Measurements from ENCODE around the gene MPZ.
"Not testable (repeated sequence)": the region's sequence is repeated elsewhere in the genome, so short reads cannot be mapped to it uniquely, and the experiment has no call there.

MPZ gene

GRCh38 chr1:161309868-161310267 lies at the start of gene MPZ:
Gene MPZ, minus strand, starts transcription at chr1:161309968. Its CDS starts 63 bp downstream, at chr1:161309905.
- no peak for DNase-seq (ENCODE audit: low read depth)

DNA sequence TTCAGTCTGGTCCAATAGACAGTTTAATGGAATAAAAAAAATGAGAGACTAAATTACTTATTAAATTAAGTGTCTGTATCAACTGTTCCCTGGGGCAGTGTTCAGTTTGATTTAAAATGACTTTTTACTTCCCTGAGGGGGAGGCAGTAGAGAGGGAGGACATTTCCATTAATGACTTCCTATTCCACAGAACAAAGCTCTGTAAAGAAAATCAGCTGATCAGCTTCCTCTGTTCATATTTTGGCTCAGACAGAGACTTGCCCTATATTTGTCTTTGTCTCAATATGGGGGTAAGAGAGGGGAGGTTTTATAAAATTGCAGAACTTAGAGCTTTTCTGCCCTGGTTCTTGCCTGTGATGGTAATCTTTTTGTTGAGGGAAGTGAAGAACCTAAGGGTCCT lies 49.5 kb upstream of the MPZ start:
- no peak for DNase-seq (ENCODE audit: low read depth)

DNA sequence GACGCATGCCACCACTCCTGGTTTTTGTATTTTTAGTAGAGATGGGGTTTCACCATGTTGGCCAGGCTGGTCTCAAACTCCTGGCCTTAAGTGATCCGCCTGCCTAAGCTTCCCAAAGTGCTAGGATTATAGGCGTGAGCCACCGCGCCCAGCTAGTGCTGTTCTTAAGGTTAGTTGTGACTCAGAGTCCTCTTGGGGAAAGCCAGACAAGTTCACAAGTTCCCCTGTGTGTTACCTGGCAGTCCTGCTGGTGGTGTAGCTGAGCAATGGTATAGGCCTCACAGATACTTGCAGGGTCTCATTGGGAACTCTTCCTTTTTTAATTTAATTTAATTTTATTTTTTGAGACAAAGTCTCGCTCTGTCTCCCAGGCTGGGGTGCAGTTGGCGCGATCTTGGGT lies 47.3 kb upstream of the MPZ start:
- no peak for DNase-seq (ENCODE audit: low read depth)

GRCh38 chr1:161351482-161351881 lies 41.7 kb upstream of the MPZ start:
- no peak for DNase-seq (ENCODE audit: low read depth)

DNA sequence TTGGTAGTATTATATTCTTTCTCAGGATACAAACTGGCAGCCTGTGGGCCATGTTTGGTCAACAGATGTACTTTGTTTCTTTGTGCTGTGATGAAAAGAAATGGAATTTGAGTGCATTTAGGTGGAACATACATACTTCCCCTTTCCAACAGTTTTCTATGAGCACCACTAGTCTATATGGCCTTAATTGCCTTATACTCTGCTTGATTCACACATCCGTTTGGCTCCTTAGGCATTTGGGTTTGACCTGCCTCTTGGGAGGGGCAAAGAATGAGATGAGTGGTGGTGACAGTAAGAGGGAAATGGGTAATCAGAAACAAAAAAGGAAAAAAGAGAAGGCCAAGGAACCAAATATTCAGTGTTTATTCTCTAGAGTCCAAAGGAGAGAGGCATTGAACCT lies 40.9 kb upstream of the MPZ start:
- no peak for DNase-seq (ENCODE audit: low read depth)

GRCh38 chr1:161342821-161343220 lies 33.1 kb upstream of the MPZ start:
- DNase-seq (ENCODE audit: low read depth): no peak

GRCh38 chr1:161342177-161342576 lies 32.4 kb upstream of the MPZ start:
- DNase-seq (ENCODE audit: low read depth): no peak

DNA sequence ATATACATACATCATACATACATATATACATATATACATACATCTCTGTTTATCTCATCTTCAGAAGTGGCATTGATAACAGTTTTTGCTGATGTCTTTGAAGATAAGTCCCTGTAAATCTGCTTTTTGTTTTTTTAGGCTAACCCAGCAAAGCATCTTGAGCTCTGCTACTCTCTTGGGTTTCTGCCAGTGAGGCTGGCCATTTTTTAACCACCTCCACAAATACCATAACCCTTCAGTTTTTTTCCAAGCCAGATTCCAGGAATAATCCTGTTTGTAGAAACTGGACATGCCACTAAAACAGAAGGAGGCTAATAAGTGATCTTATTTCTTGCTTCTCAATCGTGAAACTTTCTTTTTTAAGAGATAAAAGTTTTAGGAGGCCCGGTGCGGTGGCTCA lies 26.0 kb upstream of the MPZ start:
- DNase-seq (ENCODE audit: low read depth): no peak

DNA sequence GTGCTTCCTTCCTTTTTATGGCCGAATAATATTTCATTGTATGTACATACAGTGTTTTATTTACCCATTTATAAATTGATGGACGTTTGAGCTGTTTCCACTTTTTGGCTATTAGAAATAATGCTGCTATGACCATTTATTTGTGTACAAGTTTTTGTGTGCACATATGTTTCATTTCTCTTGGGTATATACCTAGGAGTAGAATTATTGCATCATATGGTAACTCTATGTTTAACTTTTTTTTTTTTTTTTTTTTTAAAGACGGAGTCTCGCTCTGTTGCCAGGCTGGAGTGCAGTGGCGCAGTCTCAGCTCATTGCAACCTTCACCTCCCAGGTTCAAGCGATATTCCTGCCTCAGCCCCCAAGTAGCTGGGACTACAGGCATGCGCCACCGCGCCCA lies 23.4 kb upstream of the MPZ start:
- DNase-seq (ENCODE audit: low read depth): no peak

DNA sequence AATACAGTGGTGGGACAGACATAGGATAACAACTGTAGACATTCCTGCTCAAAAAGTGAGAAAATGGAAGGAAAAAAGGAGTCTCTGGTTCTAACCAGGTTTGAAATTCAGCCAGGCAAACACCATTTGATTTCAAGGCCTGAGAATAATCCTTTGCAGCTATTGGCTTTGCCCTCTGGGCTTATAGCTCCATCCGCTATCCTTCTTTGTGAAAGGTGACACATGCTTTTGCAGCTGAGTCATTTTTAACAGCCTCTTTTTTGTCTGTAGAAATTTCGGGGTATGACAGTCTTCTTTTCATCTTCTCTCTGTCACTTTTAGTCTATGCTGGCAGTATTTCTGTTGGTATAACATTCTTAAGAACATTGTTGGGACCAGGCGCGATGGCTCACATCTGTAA lies 20.6 kb upstream of the MPZ start:
- DNase-seq (ENCODE audit: low read depth): no peak

DNA sequence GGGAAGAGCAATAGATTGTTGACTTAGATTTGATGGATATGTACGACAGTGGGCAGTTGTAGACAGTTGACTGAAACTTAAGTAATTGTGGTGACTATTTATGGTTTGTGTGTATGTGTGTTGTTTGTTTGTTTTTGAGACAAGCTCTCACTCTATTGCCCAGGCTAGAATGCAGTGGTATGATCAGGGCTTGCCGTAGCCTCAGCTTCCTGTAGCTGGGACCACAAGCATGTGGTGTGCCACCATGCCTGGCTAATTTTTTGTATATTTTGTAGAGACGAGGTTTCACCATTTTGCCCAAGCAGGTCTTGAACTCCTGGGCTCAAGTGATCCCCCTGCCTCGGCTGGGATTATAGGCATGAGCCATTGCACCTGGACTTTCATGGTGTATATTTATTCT lies 14.3 kb upstream of the MPZ start:
- no peak for DNase-seq (ENCODE audit: low read depth)

DNA sequence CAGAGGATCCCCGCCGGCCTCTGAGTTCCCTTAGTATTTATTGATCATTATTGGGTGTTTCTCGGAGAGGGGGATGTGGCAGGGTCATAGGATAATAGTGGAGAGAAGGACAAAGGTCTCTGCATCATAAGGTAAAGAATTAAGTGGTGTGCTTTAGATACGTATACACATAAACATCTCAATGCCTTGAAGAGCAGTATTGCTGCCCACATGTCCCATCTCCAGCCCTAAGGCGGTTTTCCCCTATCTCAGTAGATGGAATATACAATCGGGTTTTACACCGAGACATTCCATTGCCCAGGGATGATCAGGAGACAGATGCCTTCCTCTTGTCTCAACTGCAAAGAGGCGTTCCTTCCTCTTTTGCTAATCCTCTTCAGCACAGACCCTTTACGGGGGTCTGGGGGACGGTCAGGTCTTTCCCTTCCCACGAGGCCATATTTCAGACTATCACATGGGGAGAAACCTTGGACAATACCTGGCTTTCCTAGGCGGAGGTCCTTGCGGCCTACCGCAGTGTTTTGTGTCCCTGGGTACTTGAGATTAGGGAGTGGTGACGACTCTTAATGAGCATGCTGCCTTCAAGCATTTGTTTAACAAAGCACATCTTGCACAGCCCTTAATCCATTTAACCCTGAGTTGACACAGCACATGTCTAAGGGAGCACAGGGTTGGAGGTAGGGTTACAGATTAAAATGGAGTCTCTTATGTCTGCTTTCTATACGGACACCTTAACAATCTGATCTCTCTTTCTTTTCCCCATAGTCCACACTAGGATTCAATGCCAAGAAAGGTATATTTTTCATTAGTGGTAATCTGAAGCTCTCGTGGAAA lies 6.3 kb upstream of the MPZ start:
- DNase-seq (ENCODE audit: low read depth): not testable (repeated sequence)

DNA sequence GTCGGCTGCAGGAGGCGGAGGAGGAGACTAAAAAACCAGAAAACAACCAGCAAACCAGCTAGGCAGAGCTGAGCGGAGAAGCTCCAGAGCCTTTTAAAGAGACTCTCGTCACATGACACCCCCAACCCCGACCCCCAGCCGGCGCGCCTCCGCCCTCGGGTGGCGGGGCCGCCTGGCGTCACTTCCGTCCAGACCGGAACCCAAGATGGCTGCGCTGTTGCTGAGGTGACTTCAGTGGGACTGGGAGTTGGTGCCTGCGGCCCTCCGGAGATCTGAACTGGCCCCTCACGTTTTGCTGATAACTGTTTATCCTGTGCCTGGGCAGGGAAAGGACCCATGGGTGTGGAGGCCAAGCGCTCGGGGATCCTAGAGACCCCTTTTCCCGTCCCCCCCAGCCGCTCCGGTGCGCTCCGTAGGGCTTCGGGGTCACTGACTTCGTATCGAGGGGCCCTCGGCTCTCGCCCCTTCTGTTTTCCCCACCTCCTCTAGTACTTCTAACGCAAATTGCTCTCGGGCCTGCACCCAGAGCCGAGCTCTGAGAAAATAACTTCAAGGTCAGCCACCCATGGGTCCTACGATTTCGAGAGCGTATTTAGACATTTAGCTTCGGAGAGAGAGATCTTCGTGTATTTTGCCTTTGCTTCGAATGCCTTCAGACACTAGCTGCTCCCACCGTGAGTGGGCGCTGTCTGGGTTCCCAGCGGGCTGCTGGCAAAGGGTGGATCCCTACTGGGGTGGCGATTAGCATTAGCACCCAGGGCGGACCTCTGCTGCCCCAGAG lies 4.6 kb upstream of the MPZ start, which contains the start of gene SDHC:
Gene SDHC, plus strand, starts transcription at position 181 of the 781 bp plus-strand sequence. Its CDS starts 25 bp downstream, at position 206.
- DNase-seq (ENCODE audit: low read depth): peak; percentile 82

DNA sequence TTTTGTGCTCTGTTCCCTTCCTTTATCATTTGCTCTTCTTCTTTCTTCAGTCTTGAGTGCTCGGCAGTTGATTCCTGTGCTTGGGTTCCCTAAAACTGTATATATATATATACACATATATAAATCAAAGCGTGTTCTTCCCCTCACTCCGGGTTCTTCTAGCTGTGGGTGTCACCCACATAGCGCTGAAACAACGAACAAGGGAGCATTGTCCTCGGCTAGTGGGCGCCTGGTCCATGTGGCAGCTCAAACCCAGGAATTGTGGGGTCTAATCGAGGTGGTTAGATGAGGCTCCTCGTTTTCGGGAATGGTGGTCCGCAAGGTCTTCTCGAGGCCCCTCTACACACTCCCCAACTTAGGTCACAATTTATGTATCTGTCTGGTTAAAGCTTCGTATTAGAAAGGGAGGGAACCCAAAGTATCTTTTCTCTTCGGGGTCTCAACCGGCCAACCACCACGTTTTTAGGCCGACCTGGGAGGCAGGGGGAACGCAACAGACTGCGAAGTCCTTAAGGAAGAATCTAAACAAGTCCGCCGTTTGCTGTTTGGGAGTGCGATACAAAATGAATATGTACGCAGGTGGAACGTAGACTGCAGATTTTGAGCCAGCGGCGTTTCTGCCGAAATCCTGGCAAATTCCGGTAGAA lies 3.9 kb upstream of the MPZ start:
- no peak for DNase-seq (ENCODE audit: low read depth)

DNA sequence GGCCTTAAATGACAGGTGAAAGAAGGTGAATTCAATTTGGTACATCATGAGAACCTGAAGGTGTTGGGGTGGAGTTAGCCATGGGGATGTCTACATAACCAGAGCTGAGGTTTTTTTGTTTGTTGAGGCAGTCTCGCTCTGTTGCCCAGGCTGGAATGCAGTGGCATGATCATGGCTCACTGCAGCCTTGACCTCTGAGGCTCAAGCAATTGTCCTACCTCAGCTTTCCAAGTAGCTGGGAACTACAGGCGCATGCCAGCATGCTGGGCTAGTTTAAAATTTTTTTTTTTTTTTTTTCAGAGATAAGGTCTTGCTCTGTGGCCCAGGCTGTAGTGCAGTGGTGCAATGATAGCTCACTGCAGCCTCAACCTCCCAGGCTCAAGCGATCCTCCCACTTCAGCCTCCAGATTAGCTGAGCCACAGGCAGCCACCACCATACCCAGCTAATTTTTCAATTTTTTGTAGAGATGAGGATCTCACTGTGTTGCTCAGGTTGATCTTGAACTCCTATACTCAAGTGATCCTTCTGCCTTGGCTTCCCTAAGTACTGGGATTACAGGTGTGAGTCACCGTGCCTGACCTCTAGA lies 1.9 kb upstream of the MPZ start:
- no peak for DNase-seq (ENCODE audit: low read depth)

DNA sequence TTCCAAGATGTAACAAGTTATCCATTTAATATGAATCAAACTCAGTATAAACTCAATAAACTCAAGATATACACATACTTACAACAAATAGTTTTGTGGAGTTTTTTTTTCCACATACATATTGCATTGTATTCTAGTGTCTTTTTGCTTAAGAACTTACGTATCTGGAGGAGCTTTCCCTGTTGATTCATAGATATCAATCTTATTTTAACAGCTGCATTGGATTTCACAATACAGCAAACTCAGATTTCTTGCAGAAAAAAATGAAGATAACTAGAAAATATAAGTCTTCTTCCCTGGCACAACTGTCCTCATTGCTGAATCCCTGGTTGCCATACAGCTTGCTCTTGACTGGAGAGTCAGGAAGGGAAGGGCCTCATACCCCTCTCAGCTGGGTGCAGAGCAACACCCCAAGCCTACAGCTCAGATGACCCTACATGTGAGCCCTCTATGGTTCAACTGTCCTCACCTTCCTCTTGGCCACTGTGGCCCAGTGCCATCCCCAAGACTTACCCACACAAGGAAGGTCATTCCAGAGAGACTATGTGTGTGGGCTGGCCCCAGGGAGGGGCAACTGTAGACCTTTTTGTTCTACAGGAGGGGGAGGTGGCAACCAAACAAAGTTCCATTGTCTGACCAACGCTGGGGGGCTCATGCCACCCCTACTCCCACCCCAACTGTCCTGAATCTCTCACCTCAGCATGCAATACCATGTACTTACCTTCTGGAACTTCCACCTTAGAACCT lies 1.7 kb downstream of the MPZ start:
- DNase-seq (ENCODE audit: low read depth): no peak

DNA sequence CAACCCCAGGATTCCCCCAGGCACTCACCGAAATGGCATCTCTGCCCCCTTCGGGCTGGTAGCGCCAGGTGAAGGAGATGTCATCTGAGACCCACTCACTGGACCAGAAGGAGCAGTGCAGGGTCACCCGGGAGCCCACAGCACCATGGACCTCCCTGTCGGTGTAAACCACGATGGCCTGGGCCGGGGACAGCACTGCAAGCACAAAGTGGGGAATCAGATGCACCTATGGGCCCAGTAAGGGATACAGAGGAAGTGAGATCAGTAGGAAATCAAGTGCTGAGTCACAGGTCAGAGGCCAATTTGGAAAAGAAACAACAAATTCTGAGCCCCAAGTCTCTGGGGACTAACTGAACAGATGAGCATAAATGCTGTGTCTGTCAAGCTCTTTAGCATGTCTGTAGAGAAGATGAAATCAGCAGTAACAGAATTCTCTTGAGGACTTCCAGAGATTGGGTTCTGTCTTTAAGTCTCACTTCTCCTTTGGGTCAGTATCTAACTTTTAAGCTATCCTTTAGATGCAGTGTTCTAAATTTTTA lies 2.5 kb downstream of the MPZ start:
- DNase-seq (ENCODE audit: low read depth): no peak

- DNase-seq (ENCODE audit: low read depth): peak; percentile 73
These were observed 3.8 kb downstream of the MPZ start for GRCh38 chr1:161305867-161306519.

DNA sequence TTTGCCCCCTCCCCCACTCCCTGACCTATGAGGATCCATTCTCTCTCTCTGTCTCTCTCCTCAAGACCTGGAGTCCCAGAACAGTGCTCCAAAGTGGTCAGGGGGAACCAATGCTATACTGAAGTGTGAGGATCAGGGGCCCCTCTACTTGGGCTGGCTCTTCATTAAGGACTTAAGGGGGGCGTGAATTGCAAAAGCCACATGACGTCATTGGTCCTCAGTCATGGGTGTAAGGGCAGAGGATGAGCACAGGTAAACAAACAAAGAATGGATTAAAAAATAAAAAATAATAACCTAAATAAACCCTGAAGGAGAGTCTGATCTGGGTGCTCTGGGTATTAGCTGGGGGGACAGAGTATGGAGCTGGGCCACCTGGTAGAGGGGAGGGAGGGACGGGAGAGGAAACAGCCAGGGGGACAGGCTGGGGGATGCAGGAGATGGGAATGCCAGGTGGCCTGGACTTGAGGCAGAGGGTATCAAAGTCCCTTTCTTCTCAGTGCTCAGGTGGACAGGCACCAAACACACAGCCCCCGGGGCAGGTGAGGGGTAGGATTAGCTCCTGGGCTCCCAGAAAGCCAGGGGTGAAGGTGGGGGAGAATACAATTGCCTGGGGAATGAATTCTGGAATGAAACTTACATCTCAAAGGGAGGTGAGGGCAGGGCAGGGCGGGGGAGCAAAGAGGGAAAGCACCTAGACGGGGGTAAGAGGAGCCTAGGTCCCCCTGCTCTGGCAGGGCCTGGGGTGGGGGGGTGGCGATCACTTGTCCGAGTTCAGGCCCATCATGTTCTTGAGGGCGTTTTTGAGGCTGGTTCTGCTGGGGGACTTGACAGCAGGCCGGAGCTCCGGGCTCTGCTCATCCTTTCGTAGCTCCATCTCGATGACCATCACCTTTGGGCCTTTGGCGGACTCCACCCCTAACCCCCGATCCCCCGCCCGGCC lies 4.6 kb downstream of the MPZ start:
- DNase-seq (ENCODE audit: low read depth): no peak

DNA sequence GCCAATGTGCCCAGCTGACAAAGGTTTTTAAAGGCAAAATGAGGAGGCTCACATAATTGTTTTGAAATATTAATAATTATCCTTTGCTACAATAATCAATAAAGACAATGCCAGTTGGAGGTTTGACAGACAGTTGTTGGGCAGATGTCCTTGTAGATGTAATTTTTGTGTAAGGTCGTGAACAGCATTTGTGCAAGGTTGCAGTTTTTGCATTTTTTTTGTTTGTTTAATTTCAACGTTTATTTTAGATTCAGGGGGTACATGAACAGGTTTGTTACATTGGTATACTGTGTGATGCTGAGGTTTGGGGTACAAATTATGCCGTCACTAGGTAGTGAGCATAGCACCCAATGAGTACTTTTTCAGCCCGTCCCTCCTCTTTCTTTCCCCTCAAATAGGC lies 9.3 kb downstream of the MPZ start:
- no peak for DNase-seq (ENCODE audit: low read depth)

Data from stimulated activated CD8-positive, alpha-beta memory T cell treated with anti-CD3 and anti-CD28 coated beads, Interleukin-4, amount 100 ng/mL, for 24 hours (primary cell).